MCF 10A (cell line): ENCODE data around the gene HOXA7. TPM values are rescaled to one million over a fixed set of nuclear protein-coding genes. Genes with fewer than 3 reads are reported as not detected.

Experiments
- BruUV-seq: library from RNA; stranded (reverse); fragments of 400-500 nt; replicated peaks from 2 replicates; lab custom pipeline; 2021; lab: Mats Ljungman, UMichigan
- CTCF ChIA-PET: fragments of 300-600 bp; sonication (Branson Sonifier 250); formaldehyde crosslinking; extraction: SDS; loops from one replicate; lab custom pipeline; 2021; ENCODE audit warnings: antibody characterized with exemption, inconsistent platforms; lab: Yijun Ruan, JAX
- POLR2A ChIA-PET: fragments of 300-600, 350-650 bp; sonication (Branson Sonifier 250); formaldehyde crosslinking; extraction: SDS; loops from one replicate; lab custom pipeline; 2020; ENCODE audit warnings: antibody characterized with exemption, inconsistent platforms; lab: Yijun Ruan, JAX
- DNase-seq: peaks from one replicate; pipeline ENCODE4 v3.0.0-alpha.2; 2018; ENCODE audit not compliant: unreplicated experiment
- H3K27ac Mint-ChIP-seq: one replicate; pipeline ENCODE4 v1.8.0; 2022; ENCODE audit warnings: mild to moderate bottlenecking, low read depth, mixed read lengths; ENCODE audit not compliant: unreplicated experiment
- H3K27me3 Mint-ChIP-seq: one replicate; pipeline ENCODE4 v1.8.0; 2022; ENCODE audit warnings: mixed read lengths; ENCODE audit not compliant: insufficient read depth, unreplicated experiment
- H3K36me3 Mint-ChIP-seq: one replicate; pipeline ENCODE4 v1.8.0; 2022; ENCODE audit warnings: mild to moderate bottlenecking, moderate library complexity, mixed read lengths; ENCODE audit not compliant: insufficient read depth, unreplicated experiment
- H3K4me1 Mint-ChIP-seq: one replicate; pipeline ENCODE4 v1.8.0; 2022; ENCODE audit warnings: mixed read lengths; ENCODE audit not compliant: insufficient read depth, unreplicated experiment
- H3K4me3 Mint-ChIP-seq: one replicate; pipeline ENCODE4 v1.8.0; 2022; ENCODE audit warnings: mild to moderate bottlenecking, moderate library complexity, mixed read lengths; ENCODE audit not compliant: unreplicated experiment
- H3K9me3 Mint-ChIP-seq: one replicate; pipeline ENCODE4 v1.8.0; 2022; ENCODE audit warnings: mixed read lengths; ENCODE audit not compliant: unreplicated experiment
- CTCF ChIP-seq: fragments of 200-600 bp; IDR thresholded peaks from one replicate; pipeline ENCODE4 v1.8.0; 2022; ENCODE audit warnings: antibody characterized with exemption, mild to moderate bottlenecking; ENCODE audit not compliant: unreplicated experiment
- intact Hi-C: fragments of 100-400 bp; cut with micrococcal nuclease; formaldehyde crosslinking; loops from 2 replicates; pipeline ENCODE4 v1.14.1; 2022
- total RNA-seq: library from RNA; stranded (reverse); gene quantifications from 2 replicates; pipeline ENCODE4 v1.2.3, GENCODE V29; 2022

Gene HOXA7
- total RNA-seq, 1 experiment from 2014 or later = 0.44 TPM

- TF ChIP-seq CTCF = no peak
- H3K36me3 Mint-ChIP-seq = peaks cover 7% of the 10 kb centered on the region
- peak within 1 kb of the TSS; percentile 80 for H3K4me3 Mint-ChIP-seq
- H3K9me3 Mint-ChIP-seq = no peaks in the 10 kb centered on the region
- peak; percentile 93 for DNase-seq
- TSS peak; percentile 83 for BruUV-seq
- peaks cover 32% of the 10 kb centered on the region for H3K4me1 Mint-ChIP-seq
- ChIA-PET POLR2A (interaction anchor here (0.6 to 3.2 kb wide), 16 partner anchors 11 to 926 kb away, joined by 3 to 60 read pairs (median 4); partner anchors contain the start of genes HOXA5 and SKAP2), CTCF (interaction anchor here (0.6 to 4.5 kb wide), 14 partner anchors 10 to 449 kb away, joined by 3 to 19 read pairs (median 4); no protein-coding TSS in a partner anchor)
- intact Hi-C loops = loop anchor here (1.0 kb wide), 1 partner anchor 15 kb away; no protein-coding TSS in a partner anchor
- peak within 1 kb of the TSS; percentile 51 for H3K27ac Mint-ChIP-seq
- H3K27me3 Mint-ChIP-seq = no peaks in the 10 kb centered on the region
These were observed 25.7 kb downstream of the HOXA7 start, which contains the start of gene HOXA4 for GRCh38 chr7:27130540-27131389. HOXA4 (minus strand) TSS chr7:27130757; CDS start chr7:27130733, 24 bp downstream.

GRCh38 chr7:27129729-27130539, 26.5 kb downstream of the HOXA7 start:
- CTCF ChIA-PET = interaction anchor here (0.8 to 4.5 kb wide), 6 partner anchors 12 to 448 kb away, joined by 3 to 19 read pairs (median 6); no protein-coding TSS in a partner anchor
- no TSS peak for BruUV-seq

GRCh38 chr7:27128776-27129728, 27.4 kb downstream of the HOXA7 start:
- ChIA-PET POLR2A (interaction anchor here (0.5 to 2.9 kb wide), 8 partner anchors 9 to 749 kb away, joined by 3 to 28 read pairs (median 4); partner anchors contain the start of genes HOXA5 and SKAP2), CTCF (interaction anchor here (0.6 to 1.2 kb wide), 3 partner anchors 9 to 44 kb away, joined by 4 read pairs; no protein-coding TSS in a partner anchor)
- Mint-ChIP-seq H3K4me3 (peak overlapping the region; percentile 80), H3K9me3 (no peaks in the 10 kb centered on the region), H3K36me3 (peaks cover 7% of the 10 kb centered on the region), H3K4me1 (peaks cover 17% of the 10 kb centered on the region), H3K27me3 (no peaks in the 10 kb centered on the region), H3K27ac (no peak overlapping the region)
- intact Hi-C loops = no loop called here
- TSS peak; percentile 32 for BruUV-seq
- DNase-seq = no peak
- TF ChIP-seq CTCF = no peak

More at GRCh38 chr7:27129729-27130539, 26.5 kb downstream of the HOXA7 start:
- DNase-seq = no peak
- intact Hi-C loops = loop anchor here (1.0 kb wide), 1 partner anchor 15 kb away; no protein-coding TSS in a partner anchor
- POLR2A ChIA-PET = interaction anchor here (0.5 to 3.2 kb wide), 9 partner anchors 12 to 926 kb away, joined by 3 to 60 read pairs (median 8); partner anchors contain the start of genes HOXA5 and SKAP2
- Mint-ChIP-seq H3K9me3 (no peaks in the 10 kb centered on the region), H3K4me3 (peak overlapping the region; percentile 80), H3K36me3 (peaks cover 7% of the 10 kb centered on the region), H3K4me1 (peaks cover 26% of the 10 kb centered on the region), H3K27me3 (no peaks in the 10 kb centered on the region), H3K27ac (peak overlapping the region; percentile 51)
- TF ChIP-seq CTCF = peak; percentile 25
